OCI-LY1 (cell line): ENCODE measurements around the gene DOCK2.

Experiments
- EZH2 ChIP-seq: fragments of 200-600 bp; sonication (generic), shearing (Covaris generic); IDR thresholded peaks from 2 replicates; pipeline ENCODE4 v1.8.0; 2017; ENCODE audit warnings: borderline replicate concordance, mixed run types, mild to moderate bottlenecking, antibody characterized with exemption, low read length, moderate library complexity, mixed read lengths
- TF ChIP-seq, protein P1 (sequence below): fragments of 200-600 bp; sonication (generic), shearing (Covaris generic); IDR thresholded peaks from 2 replicates; pipeline ENCODE4 v1.5.1; 2017; ENCODE audit warnings: mild to moderate bottlenecking, antibody characterized with exemption, low read length, moderate library complexity, mixed read lengths

DNA sequence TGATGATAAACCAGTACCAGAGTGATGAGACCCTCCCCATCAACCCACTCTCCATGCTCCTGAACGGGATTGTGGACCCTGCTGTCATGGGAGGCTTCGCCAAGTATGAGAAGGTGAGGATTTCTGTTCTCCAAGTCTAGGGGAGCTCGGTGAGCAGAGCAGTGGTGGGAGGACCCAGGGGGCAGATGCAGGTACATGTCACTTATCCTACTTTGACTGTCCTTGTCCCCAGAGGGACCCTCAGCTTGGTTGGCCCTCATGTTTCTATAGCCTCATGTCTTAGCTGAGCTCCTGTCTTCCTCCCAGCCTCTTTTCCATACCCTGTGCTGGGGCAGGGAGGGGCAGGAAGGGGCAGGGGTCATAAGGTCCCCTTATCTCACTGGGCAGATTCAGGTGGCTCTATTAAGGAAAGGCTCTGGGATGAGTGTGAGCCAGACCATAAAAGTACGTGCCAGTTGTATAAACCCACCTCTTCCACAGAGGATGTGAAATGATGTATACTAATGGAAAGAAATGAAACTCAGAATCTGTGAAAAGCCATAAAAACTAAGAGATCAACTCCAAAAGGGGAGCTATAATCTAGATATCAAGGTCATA, 430.6 kb downstream of the DOCK2 start:
- TF ChIP-seq, protein P1, sequence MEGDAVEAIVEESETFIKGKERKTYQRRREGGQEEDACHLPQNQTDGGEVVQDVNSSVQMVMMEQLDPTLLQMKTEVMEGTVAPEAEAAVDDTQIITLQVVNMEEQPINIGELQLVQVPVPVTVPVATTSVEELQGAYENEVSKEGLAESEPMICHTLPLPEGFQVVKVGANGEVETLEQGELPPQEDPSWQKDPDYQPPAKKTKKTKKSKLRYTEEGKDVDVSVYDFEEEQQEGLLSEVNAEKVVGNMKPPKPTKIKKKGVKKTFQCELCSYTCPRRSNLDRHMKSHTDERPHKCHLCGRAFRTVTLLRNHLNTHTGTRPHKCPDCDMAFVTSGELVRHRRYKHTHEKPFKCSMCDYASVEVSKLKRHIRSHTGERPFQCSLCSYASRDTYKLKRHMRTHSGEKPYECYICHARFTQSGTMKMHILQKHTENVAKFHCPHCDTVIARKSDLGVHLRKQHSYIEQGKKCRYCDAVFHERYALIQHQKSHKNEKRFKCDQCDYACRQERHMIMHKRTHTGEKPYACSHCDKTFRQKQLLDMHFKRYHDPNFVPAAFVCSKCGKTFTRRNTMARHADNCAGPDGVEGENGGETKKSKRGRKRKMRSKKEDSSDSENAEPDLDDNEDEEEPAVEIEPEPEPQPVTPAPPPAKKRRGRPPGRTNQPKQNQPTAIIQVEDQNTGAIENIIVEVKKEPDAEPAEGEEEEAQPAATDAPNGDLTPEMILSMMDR, result no peak
- TF ChIP-seq EZH2, result no peak
